ENCODE measurements around the gene SCN9A.
"Not testable (repeated sequence)": the region's sequence is repeated elsewhere in the genome, so short reads cannot be mapped to it uniquely, and the experiment has no call there.

SCN9A gene

GRCh38 chr2:166375195-166375735 is 479 bp downstream of the SCN9A start:
- no peak for DNase-seq (ENCODE audit: low read depth in 2 of 2, low spot score in 1 of 2)

GRCh38 chr2:166373951-166374350 is 1.8 kb downstream of the SCN9A start:
- DNase-seq (ENCODE audit: low read depth in 2 of 2, low spot score in 1 of 2): no peak

- DNase-seq (ENCODE audit: low read depth in 2 of 2, low spot score in 1 of 2): no peak
Measured at GRCh38 chr2:166373539-166373938, 2.2 kb downstream of the SCN9A start.

DNA sequence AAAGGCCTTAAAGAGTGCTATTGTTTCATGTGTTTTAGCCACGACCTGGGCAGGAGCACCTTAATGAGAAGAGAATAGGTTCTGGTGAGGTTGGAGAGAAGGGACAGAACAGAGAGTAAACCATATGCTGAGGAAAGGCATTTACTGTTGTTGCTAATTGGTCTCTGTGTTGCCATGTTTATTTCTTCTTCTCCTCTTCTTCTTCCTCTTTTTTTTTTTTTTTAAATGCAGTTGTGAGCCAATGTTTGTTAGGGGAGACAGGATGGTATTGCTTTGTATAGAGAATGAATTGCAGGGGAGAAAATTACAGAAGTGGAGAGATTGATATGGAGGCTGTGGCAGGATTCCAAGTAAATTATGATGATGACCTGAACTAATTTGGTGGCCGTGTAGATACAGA is 2.6 kb downstream of the SCN9A start:
- DNase-seq (ENCODE audit: low read depth in 2 of 2, low spot score in 1 of 2): no peak

- DNase-seq (ENCODE audit: low read depth in 2 of 2, low spot score in 1 of 2): no peak
Measured at GRCh38 chr2:166372046-166372445, 3.7 kb downstream of the SCN9A start.

DNA sequence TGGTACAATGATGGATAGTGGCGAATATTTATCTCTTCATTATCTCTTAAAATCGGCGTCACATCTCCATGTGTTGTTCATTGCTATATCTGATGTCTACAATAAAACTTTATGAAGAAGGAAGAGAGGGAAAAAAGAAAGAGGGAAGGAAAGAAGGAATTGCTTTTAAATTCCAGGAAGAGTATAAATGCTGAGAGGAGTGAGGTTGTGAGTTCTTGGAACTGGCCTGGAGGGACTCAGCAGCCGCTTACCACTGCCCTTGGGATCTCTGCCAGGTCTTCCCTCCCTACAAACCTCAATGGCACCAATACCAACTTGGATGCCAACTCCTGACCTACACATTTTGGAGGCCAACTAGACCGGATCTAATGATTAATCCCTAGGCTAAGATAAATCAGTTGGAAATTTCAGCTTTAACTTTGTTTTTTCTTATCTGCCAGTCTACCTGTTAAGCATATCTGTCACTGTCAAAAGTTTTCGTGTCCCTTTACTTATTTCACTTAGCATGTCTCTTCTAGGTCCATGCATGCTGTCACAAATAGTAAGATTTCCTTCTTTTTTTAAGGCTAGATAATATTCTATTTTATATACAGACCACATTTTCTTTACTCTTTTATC is 9.8 kb downstream of the SCN9A start:
- no peak for DNase-seq (ENCODE audit: low read depth in 2 of 2, low spot score in 1 of 2)

- DNase-seq (ENCODE audit: low read depth in 2 of 2, low spot score in 1 of 2): no peak
Measured at GRCh38 chr2:166365239-166365638, 10.5 kb downstream of the SCN9A start.

DNA sequence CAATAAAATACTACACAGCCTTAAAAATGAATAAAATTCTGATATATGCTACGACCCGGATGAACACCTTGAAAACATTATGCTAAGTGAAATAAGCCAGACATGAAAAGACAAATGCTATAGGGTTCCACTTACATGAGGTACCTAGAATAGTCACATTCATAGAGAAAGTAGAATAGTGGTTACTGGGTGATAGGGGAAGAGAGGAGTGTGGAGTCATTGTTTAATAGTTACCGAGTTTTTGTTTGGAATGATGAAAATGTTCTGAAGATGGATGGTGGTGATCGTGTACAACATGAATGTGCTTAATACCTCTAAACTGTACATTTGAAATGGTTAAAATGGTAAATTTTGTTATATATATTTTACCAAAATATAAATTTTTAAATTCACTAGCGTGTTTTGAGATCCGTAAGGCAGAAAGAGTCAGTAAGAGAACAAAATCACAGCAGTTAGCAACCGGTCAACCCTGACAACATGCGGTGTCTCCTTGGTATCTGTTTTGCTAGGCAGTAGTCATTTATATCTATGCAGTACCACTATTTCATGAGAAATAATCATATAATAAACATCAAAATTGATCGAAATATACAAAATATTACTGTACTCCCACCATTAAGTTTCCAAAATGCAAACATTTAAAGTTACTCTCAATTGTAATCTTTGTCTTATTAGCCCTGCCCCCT is 11.1 kb downstream of the SCN9A start:
- no peak for DNase-seq (ENCODE audit: low read depth in 2 of 2, low spot score in 1 of 2)

DNA sequence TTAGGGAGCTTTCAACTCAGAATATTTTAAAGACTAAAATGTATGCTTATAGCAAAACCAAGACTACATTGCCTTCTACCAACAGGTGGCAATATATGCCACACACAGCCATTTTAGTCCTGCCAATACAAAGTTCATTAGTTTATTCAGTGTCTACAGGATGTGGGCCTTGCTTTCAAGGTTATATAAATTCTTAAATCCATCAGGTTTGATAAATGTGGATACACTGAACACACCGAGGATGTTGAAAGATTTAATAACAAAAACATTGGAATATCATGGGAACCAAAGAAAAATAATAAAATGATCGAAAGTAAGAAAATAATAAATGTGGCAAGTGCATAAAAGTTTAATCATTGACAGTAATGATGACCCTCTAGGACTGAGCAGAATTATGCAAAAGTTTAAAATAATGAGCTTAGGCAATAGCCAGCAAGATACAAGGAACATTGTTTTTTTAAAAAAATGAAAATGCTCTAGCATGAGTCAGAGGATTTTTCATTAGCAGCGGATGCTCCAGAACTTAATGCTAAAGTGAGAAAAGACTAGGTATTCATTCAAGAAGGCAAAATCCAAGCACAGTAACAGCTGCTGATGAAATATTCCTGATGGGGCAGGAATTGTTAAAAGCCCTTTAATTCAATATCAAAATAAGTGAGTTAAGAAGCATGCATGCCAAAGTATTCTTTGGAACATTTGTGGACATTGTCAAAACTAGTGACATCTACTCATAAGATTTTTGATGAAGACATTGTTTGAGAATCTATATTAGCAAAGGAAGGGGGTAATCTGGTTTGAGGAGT is 14.2 kb downstream of the SCN9A start:
- DNase-seq (ENCODE audit: low read depth in 2 of 2, low spot score in 1 of 2): no peak

DNA sequence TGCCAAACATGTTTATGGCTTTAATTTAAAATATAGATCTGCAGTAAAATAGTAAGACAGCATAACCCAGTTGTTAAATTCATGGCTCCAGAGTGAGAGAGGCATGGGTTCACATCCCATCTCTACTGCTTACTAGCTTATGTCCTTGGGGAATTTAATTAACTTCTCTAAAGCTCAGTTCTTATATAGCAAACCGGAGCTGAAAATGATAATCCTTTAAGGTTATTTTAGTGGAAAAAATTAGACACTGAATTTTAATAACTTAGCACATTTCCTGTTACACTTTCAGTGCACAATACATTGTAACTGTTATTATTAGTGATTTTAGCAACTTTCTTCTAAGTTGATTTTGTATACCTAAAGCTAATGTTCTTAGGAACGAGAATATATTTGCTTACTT is 14.8 kb downstream of the SCN9A start:
- no peak for DNase-seq (ENCODE audit: low read depth in 2 of 2, low spot score in 1 of 2)

GRCh38 chr2:166360426-166360825 is 15.3 kb downstream of the SCN9A start:
- DNase-seq (ENCODE audit: low read depth in 2 of 2, low spot score in 1 of 2): no peak

DNA sequence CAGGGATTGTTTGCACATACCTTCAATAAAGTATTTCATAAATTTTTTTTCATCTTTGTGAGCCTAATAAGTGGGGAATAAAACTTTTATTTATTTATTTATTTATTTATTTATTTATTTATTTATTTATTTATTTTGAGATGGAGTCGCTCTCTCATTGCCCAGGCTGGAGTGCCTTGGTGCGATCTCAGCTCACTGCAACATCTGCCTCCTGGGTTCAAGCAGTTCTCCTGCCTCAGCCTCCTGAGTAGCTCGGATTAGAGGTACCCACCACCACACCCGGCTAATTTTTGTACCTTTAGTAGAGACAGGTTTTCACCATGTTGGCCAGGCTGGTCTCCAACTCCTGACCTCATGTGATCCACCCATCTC is 17.8 kb downstream of the SCN9A start:
- not testable (repeated sequence) for DNase-seq (ENCODE audit: low read depth in 2 of 2, low spot score in 1 of 2)

- no peak for DNase-seq (ENCODE audit: low read depth in 2 of 2, low spot score in 1 of 2)
Measured at GRCh38 chr2:166357068-166357949, 18.4 kb downstream of the SCN9A start.

DNA sequence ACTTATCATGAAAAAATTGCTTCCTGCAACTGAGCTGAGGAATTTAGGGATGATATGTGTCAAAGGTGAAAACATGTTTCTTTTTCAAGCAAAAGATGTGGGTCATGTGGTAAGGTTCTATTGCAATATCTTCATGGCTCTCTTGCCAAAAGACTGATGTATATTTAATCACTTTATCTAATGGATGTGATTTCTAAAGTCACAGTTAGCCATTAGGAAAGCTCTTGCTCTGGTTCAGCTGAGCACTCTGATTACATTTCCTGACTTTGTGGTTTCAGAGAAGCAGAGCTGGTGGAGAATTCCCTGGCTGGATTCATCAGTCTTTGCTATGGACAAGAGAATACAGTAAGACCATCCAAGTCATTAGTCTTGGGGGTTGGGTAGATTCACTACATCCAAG is 24.4 kb downstream of the SCN9A start:
- no peak for DNase-seq (ENCODE audit: low read depth in 2 of 2, low spot score in 1 of 2)

DNA sequence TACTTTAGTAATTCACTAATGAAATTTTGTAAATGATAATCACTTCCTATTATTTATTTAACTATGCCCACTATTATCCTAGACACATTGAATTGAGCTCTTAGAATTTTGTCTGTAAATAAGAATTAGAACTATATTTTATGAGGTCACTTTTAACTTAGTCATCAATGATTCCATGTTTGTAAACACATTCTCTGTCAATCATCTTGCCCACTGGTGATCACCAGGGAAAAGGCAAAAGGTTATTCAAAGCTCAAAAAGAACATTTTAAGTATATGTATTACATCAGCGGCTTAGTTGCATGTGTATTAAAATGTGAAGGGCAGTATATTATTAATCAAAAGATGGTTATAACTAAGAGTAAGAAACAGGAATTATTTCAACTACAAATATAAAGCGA is 25.2 kb downstream of the SCN9A start:
- no peak for DNase-seq (ENCODE audit: low read depth in 2 of 2, low spot score in 1 of 2)

GRCh38 chr2:166344286-166345113 is 31.2 kb downstream of the SCN9A start:
- DNase-seq (ENCODE audit: low read depth in 2 of 2, low spot score in 1 of 2): no peak

- DNase-seq (ENCODE audit: low read depth in 2 of 2, low spot score in 1 of 2): no peak
Measured at GRCh38 chr2:166343467-166343866, 32.3 kb downstream of the SCN9A start.

- no peak for DNase-seq (ENCODE audit: low read depth in 2 of 2, low spot score in 1 of 2)
Measured at GRCh38 chr2:166341426-166341825, 34.3 kb downstream of the SCN9A start.

DNA sequence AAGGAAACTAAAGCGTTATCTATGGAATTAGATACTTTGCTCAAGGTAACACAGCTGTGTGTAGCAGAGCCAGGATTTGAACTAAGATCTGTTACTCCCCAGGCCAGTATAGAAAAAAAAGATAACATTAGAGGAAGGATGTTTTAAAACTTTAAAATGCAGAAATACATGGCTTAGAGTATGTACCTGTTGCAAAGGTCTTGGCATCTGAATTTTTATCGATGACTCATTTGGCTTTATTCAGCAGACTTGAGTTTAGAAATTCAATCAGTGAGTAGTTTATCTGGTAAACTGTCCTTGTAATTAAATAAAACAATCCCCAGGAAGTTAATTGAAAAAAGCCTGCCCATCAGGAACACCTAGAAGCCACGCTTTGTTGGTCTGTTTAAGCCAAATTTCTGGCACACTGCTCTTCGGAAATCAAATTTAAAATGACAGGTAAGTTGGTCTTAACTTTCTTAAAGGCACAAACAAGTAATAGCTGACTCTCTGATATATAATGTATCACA is 36.9 kb downstream of the SCN9A start:
- DNase-seq (ENCODE audit: low read depth in 2 of 2, low spot score in 1 of 2): no peak

DNA sequence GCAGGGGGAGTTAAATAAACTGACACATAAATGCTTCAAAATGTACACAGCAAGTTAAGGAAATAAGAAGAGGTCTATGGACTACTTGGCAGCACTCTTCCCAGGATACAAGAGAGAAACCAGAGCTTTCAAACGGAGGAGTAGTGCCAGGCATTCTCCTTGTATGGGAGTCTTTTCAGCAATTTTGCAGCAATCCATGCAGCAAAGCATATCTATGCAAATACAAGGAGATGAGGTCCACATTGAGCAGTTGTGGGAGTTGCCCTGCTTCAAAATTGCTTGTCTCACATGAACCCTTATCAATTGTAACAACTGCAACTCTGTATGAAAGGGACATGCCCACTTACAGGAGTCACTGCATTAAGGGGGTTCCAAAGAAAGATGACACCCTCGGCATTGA is 37.8 kb downstream of the SCN9A start:
- no peak for DNase-seq (ENCODE audit: low read depth in 2 of 2, low spot score in 1 of 2)

Data from stimulated activated CD8-positive, alpha-beta memory T cell treated with anti-CD3 and anti-CD28 coated beads, Interleukin-4, amount 100 ng/mL, for 1 hour (primary cell).